Tibial nerve (tissue), 3 donors: ENCODE measurements around the gene SH2D5.

Source experiments
- CTCF ChIP-seq, 5 experiments: fragments of 200-600 bp in 3 of 5; fragments of 450-650 bp in 2 of 5; sonication (generic) in 3 of 5; IDR thresholded peaks; one replicate each; pipeline ENCODE4 v1.5.1; 2016 to 2019; ENCODE audit warnings: antibody characterized with exemption in 5 of 5, mild to moderate bottlenecking in 3 of 5, moderate library complexity in 2 of 5
- POLR2A ChIP-seq, 2 donors: fragments of 450-650 bp; IDR thresholded peaks; one replicate each; pipeline ENCODE4 v1.6.1; 2017; ENCODE audit warnings: antibody characterized with exemption in 2 of 2, mild to moderate bottlenecking in 2 of 2, moderate library complexity in 2 of 2

- TF ChIP-seq CTCF (IDR thresholded peaks at IDR 0.05) (no peak), POLR2A (IDR thresholded peaks at IDR 0.05) (no peak)
Observed at GRCh38 chr1:20683614-20684013, 48.9 kb downstream of the SH2D5 start.
